Measurements from ENCODE around the gene TUBAL3.

- TF ChIP-seq, protein P1, sequence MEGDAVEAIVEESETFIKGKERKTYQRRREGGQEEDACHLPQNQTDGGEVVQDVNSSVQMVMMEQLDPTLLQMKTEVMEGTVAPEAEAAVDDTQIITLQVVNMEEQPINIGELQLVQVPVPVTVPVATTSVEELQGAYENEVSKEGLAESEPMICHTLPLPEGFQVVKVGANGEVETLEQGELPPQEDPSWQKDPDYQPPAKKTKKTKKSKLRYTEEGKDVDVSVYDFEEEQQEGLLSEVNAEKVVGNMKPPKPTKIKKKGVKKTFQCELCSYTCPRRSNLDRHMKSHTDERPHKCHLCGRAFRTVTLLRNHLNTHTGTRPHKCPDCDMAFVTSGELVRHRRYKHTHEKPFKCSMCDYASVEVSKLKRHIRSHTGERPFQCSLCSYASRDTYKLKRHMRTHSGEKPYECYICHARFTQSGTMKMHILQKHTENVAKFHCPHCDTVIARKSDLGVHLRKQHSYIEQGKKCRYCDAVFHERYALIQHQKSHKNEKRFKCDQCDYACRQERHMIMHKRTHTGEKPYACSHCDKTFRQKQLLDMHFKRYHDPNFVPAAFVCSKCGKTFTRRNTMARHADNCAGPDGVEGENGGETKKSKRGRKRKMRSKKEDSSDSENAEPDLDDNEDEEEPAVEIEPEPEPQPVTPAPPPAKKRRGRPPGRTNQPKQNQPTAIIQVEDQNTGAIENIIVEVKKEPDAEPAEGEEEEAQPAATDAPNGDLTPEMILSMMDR (conservative IDR thresholded peaks at IDR 0.05 in 1 of 2, IDR thresholded peaks at IDR 0.05 in 1 of 2; ENCODE audit: low read depth in 1 of 2, low read length in 2 of 2), result no peak
- no peak for TF ChIP-seq EZH2 (IDR thresholded peaks at IDR 0.05; ENCODE audit: low read length, missing control alignments)
Observed at GRCh38 chr10:5441106-5441505, 36.5 kb upstream of the TUBAL3 start.

Data from fibroblast of lung (primary cell).